Activated T-cell treated with anti-CD3 and anti-CD28 coated beads for 1 hour (primary cell): Measurements from ENCODE around the gene BBS1.
"Not testable (repeated sequence)": the region's sequence is repeated elsewhere in the genome, so short reads cannot be mapped to it uniquely, and the experiment has no call there.

Experiments used
- DNase-seq: peaks from one replicate; pipeline ENCODE4 v3.0.0-alpha.2; 2020; ENCODE audit warnings: low read depth

Gene BBS1

GRCh38 chr11:66579017-66579606, 68.7 kb downstream of the BBS1 start:
- peak; percentile 77 for DNase-seq

- no peak for DNase-seq
These were observed 70.4 kb downstream of the BBS1 start for GRCh38 chr11:66580803-66581202.

- no peak for DNase-seq
These were observed 70.8 kb downstream of the BBS1 start for GRCh38 chr11:66581261-66581660.

GRCh38 chr11:66582565-66583147, 72.2 kb downstream of the BBS1 start:
- DNase-seq: not testable (repeated sequence)
